Glomerular visceral epithelial cell (primary cell): ENCODE results near the gene LPAR6.
"Not testable (repeated sequence)": the region's sequence is repeated elsewhere in the genome, so short reads cannot be mapped to it uniquely, and the experiment has no call there.

ENCODE experiments used
- DNase-seq: peaks from one replicate; pipeline ENCODE4 v3.0.0-alpha.2; 2016; ENCODE audit errors: extremely low spot score

LPAR6 gene

GRCh38 chr13:48412881-48413351 lies at the start of gene LPAR6:
LPAR6 (minus strand) TSS chr13:48413113; CDS start chr13:48412423, 690 bp downstream.
- DNase-seq = peak; percentile 52

DNA sequence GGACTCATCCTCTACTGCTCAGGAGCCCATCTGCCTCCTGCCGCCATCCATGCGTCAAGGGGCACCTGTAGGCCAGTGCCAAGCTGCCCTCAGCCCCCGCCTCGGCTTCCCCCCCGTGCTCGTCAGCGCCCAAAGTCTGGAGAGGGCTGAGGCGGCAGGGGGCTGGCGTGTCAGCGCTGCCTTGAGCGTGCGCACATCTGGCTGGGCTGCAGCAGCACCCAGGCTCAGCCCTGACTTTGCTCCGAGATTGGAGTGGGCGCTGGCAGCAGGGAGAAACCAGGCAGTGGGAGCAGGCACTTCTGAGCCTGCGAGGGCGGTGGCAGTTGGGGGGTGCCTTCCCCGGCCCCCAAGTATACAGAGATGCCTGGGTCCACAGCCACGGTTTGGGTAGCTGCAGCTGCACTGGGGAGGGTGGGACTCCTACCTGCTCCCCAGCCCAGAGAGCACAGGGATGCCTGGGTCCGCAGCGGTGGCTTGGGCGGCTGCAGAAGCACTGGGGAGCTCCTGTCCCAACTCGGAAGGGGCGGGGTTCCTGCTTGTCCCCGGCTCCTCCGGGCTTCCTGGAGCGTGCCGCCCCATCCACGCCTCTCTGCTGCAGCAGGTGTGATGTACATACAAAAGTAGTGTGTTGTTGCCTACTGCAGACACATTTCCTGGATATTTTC lies 44.8 kb upstream of the LPAR6 start:
- no peak for DNase-seq

- no peak for DNase-seq
Measured at GRCh38 chr13:48456546-48456945, 43.6 kb upstream of the LPAR6 start.

DNA sequence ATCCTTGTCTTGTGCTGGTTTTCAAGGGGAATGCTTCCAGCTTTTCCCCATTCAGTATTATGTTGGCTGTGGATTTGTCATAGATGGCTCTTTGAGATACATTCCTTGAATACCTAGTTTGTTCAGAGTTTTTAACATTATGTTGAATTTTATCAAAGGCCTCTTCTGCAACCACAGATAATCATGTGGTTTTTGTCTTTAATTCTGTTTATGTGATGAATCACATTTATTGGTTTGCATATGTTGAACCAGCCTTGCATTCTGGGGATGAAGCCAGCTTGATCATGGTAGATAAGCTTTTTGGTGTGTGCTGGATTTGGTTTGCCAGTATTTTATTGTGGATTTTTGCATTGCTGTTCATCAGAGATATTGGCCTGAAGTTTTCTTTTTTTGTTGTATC lies 38.3 kb upstream of the LPAR6 start:
- not testable (repeated sequence) for DNase-seq

DNA sequence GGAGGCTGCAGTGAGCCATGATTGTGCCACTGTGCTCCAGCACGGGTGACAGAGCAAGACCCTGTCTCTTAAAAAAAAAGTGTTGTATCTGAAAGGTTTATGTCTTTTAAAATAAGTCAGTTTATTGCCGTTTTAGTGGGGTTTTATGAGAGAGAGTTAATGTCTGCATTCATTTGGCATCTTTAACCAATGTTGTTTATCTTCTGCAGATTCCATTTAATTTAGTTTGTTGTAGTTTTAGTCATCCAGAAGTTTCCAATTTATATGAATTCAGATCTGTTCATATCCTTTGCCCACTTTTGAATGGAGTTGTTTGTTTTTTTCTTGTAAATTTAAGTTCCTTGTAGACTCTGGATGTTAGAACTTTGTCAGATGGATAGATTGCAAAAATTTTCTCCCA lies 36.7 kb upstream of the LPAR6 start:
- no peak for DNase-seq

DNA sequence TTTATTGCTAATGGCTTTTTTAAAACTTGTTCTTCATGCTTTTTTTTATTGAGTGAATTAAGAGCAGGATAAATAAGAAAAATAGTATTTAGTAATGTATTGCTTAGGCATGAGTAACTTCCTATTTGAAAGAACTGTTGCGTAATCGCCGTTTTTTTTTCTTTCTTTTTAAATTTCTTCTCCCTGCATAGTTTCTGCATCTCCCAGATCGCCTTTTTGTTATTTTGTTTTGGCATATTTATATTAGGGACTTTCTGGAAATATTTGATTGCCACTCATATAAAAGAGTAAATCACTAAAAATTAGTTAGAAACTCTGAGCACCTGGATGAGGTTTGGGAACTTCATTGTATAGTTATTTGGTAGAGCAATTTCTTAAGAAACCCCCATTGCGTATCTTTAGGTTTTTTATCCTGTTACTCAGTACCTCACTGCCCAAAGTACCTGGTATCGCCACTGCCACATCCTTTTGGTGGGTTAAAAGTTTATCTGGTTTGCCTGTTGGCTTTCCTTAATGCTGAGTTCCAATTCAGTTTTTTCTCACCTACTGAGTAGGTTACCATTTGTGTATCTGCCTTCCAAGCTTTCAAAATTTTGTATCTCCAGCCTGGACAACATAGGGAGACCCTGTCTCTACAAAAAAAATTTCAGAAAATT lies 36.2 kb upstream of the LPAR6 start:
- no peak for DNase-seq

DNA sequence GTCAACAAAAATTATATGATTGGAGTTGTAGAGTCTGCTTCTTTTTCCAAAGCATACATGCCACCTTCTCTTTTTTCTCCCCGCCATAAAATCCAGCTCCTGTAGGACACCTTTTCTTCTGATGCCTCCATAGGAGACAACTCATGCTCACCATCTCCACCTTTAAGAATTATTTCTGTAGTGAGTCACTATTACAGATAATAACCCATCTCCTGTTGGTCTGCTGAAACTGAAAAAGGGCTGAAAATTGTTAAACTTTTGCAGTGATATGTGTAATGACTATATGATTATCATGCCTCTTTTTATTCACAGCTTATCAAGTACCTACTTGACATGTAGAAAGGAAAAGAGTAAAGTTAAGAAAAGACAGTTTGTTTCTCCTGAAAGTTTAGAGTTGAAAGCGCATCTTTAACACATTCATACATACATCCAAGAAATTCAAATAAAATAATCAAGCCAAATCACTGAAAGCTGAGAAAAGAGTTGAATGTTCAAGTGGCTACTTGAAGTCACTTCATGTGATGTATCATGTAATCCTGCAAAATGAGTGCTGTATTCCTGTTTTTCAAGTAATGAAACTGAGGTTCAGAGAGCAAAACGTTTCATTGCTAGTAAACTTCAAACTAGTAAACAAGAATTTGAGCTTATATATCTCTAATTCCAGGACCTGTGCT lies 35.5 kb upstream of the LPAR6 start:
- DNase-seq = no peak

- no peak for DNase-seq
Measured at GRCh38 chr13:48446464-48446863, 33.6 kb upstream of the LPAR6 start.

GRCh38 chr13:48443442-48444208 lies 30.7 kb upstream of the LPAR6 start:
- DNase-seq = no peak

- peak; percentile 53 for DNase-seq
Measured at GRCh38 chr13:48437371-48437770, 24.5 kb upstream of the LPAR6 start.

GRCh38 chr13:48436661-48437288 lies 23.9 kb upstream of the LPAR6 start:
- DNase-seq = no peak

DNA sequence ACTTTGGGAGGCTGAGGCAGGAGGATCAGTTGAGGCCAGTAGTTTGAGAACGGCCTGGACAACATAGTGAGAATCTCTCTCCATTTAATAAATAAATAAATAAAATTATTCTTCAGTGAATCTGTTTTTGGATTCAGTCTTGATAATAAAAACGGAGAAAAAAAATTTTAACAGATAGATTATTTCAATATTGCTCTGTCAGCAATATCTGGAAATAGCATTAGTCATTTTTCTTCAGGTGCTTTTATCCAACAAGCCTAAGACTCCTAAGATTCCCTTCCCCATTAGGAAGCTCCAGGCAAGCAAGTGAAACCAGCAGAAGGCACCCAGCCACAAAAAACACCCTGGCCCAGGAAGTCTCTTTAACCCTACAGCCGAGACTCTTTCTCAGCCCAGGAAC lies 21.3 kb upstream of the LPAR6 start:
- DNase-seq = no peak

DNA sequence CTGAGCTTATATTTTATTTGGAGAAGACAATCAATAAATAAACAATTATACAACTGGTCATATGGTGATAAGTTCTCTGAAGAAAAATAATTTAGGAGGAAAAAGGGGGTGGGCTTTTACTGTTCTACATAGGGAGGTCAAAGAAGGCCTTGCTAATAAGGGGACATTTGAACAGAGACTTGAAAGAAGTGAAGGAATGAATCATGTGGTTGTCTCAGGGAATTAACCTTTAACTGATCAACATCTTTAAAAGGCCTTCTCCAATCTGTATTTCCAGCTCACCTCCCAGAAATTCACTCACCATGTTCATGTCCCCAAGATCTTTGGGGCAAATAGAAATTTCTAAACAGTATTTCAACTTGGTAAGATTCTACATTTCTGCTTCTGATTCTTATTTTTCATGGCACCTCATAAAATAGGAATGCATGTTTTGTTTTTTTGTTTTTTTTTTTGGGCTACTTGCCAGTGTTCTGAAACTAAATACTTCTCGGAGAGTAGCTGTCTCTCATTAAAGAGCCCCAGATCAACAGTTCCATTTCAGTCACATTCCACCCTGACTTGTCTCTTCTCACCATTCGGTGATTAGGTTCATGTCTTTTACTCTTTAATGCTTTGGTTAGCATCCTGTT lies 19.2 kb upstream of the LPAR6 start:
- no peak for DNase-seq

GRCh38 chr13:48431431-48431830 lies 18.5 kb upstream of the LPAR6 start:
- no peak for DNase-seq

GRCh38 chr13:48429886-48430285 lies 17.0 kb upstream of the LPAR6 start:
- DNase-seq = no peak

DNA sequence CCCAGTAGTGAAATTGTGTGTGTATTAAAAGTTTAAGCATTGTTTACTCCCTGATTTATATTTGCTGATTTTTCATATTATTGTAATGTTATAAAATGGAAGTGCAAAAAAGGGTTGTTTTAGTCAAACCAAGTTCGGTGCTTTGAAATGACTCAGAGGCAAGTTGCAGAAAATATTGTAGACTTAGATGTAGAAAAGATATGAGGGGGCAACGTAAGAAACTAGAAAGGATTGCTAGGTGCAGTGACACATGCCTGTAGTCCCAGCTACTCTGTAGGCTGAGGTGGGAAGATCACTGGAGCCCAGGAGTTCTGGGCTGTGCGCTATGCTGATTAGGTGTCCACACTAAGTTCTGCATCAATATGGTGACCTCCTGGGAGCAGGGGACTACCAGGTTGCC lies 16.1 kb upstream of the LPAR6 start:
- no peak for DNase-seq

DNA sequence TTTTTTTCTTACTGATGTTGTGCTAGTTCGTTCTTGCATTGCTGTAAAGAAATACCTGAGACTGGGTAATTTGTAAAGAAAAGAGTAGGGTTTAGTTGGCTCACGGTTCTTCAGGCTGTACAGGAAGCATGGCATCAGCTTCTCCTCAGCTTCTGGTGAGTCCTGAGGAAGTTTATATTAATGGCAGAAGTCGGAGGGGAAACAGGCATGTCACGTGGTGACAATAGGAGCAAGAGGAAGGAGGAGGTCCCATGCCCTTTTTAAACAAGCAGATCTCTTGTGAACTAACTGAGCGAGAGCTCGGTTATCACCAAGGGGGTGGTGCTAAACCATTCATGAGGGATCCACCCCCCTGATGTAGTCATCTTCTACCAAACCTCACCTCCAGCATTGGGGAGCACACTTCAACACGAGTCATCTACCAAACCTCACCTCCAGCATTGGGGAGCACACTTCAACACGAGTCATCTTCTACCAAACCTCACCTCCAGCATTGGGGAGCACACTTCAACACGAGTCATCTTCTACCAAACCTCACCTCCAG lies 13.9 kb upstream of the LPAR6 start:
- DNase-seq = not testable (repeated sequence)

- DNase-seq = no peak
Measured at GRCh38 chr13:48426052-48426451, 13.1 kb upstream of the LPAR6 start.

DNA sequence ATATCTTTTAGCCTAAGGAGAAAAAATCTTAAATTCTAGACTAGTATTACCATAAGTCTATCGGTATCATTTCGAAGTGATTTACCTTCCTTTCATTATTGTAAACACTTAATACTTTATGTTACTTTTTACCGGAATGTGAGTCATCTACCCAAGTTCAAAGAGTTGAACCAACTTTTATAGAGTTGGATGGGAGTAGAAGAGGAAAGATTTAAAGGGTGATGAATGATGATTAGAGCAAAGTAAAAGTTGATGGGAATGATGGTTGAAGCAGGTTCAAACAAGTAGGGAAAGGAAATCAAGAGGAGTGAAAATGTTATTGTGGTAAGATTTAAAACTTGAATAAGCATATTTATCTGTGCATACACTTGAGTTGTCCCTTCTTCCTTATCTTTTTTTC lies 11.3 kb upstream of the LPAR6 start:
- DNase-seq = no peak

DNA sequence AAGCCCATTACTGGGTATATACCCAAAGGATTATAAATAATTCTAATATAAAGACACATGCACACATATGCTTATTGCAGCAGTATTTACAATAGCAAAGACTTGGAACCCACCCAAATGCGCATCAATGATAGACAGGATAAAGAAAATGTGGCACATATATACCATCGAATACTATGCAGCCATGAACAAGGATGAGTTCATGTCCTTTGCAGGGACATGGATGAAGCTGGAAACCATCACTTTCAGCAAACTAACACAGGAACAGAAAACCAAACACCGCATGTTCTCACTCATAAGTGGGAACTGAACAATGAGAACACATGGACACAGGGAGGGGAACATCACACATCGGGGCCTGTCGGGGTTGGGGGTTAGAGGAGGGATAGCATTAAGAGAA lies 9.1 kb upstream of the LPAR6 start:
- not testable (repeated sequence) for DNase-seq

DNA sequence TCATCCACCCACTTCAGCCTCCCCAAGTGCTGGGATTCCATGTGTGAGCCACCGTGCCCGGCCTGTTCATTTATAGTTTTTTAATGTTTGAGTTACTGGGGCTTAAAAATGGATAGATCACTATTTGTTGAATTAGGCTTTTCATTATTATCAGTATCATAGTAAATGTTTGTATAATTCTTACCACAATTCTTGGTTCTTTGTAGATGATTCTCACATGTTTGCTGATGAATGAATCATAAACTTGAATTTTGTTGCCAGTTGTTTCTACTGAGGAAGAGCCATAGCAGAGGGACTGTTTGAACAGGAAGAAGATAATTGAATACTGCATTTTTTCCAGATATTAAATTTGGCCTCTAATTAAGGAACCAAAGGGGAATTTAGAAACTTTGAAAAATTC lies 2.6 kb upstream of the LPAR6 start:
- DNase-seq = no peak
